GM12878 (cell line): ENCODE measurements around the gene SH3GL3. TPM values are rescaled to one million over a fixed set of nuclear protein-coding genes. Genes with fewer than 3 reads are reported as not detected.

Experiments
- ATAC-seq: fragments of 200-7000 bp; cut with Tn5 transposase; 3 replicates; pipeline ENCODE4 v1.9.1; 2020; ENCODE audit warnings: mild to moderate bottlenecking, moderate library complexity
- BruUV-seq: library from RNA; stranded (reverse); fragments of 400-500 nt; replicated peaks from 2 replicates; lab custom pipeline; 2021; lab: Mats Ljungman, UMichigan
- CTCF ChIA-PET: fragments of 300-600 bp; sonication (Branson Sonifier 250); formaldehyde crosslinking; extraction: SDS; loops from one replicate; lab custom pipeline; 2021; ENCODE audit warnings: inconsistent platforms; lab: Yijun Ruan, JAX
- POLR2A ChIA-PET: fragments of 350-600 bp; formaldehyde crosslinking; extraction: SDS; loops from one replicate; lab custom pipeline; 2021; ENCODE audit warnings: inconsistent platforms; lab: Charles Lee
- RAD21 ChIA-PET: fragments of 300-600 bp; sonication (Branson Sonifier 250); formaldehyde crosslinking; loops from one replicate; lab custom pipeline; 2023; ENCODE audit warnings: antibody characterized with exemption; ENCODE audit not compliant: unreplicated experiment; lab: Charles Lee
- SMC1A ChIA-PET: fragments of 300-600 bp; sonication (Branson Sonifier 250); formaldehyde crosslinking; loops from one replicate; lab custom pipeline; 2023; ENCODE audit not compliant: unreplicated experiment, uncharacterized antibody; lab: Charles Lee
- DNase-seq: peaks from one replicate; pipeline ENCODE4 v3.0.0-alpha.2; 2011; ENCODE audit warnings: low read depth, low spot score
- FAIRE-seq: peaks from 3 replicates; lab custom pipeline; 2011; peaks lifted over from hg19 to GRCh38; lab: Jason Lieb, UNC
- H2AFZ ChIP-seq: 2 replicates; pipeline ENCODE4 v1.6.0; 2011; ENCODE audit warnings: low read depth, low read length, control low read depth; ENCODE audit not compliant: control insufficient read depth
- H3K27ac ChIP-seq: 2 replicates; pipeline ENCODE4 v1.5.1; 2011; ENCODE audit warnings: control low read depth; ENCODE audit not compliant: control insufficient read depth, insufficient read depth
- H3K27me3 ChIP-seq, 2 experiments: replicated peaks in 1 of 2; 2 replicates each; pipeline versions ENCODE4 v1.6.0 to v1.6.1; 2011; ENCODE audit warnings: low read length in 1 of 2; ENCODE audit not compliant: control insufficient read depth in 2 of 2, insufficient read depth in 2 of 2
- H3K36me3 ChIP-seq, 2 experiments: 2 replicates each; pipeline ENCODE4 v1.5.1; 2011; ENCODE audit warnings: low read length in 1 of 2; ENCODE audit not compliant: control insufficient read depth in 2 of 2, insufficient read depth in 2 of 2
- H3K4me1 ChIP-seq: 2 replicates; pipeline ENCODE4 v1.6.1; 2011; ENCODE audit warnings: mild to moderate bottlenecking, low read length, moderate library complexity, mixed read lengths; ENCODE audit not compliant: control insufficient read depth, insufficient read depth
- H3K4me2 ChIP-seq: 2 replicates; pipeline ENCODE4 v1.6.0; 2011; ENCODE audit warnings: control low read depth; ENCODE audit not compliant: control insufficient read depth, insufficient read depth
- H3K4me3 ChIP-seq: fragments of 200-600 bp; sonication (generic); 2 replicates; pipeline ENCODE4 v1.5.1; 2016
- H3K79me2 ChIP-seq: 2 replicates; pipeline ENCODE4 v1.6.0; 2011; ENCODE audit warnings: low read length; ENCODE audit not compliant: control insufficient read depth, insufficient read depth
- H3K9ac ChIP-seq: 2 replicates; pipeline ENCODE4 v1.8.0; 2011; ENCODE audit warnings: low read length, control low read depth, mixed read lengths; ENCODE audit not compliant: control insufficient read depth, insufficient read depth
- H3K9me3 ChIP-seq: replicated peaks from 3 replicates; pipeline ENCODE4 v1.5.1; 2011; ENCODE audit warnings: mild to moderate bottlenecking, low read length; ENCODE audit not compliant: control insufficient read depth, insufficient read depth
- H4K20me1 ChIP-seq: 2 replicates; pipeline ENCODE4 v1.6.0; 2011; ENCODE audit not compliant: control insufficient read depth, insufficient read depth
- ATF2 ChIP-seq: IDR thresholded peaks from 2 replicates; pipeline ENCODE4 v1.6.1; 2012; ENCODE audit warnings: low read length, inconsistent platforms
- CBX5 ChIP-seq: sonication (generic); IDR thresholded peaks from 2 replicates; pipeline ENCODE4 v1.6.1; 2016; ENCODE audit warnings: low read depth, moderate library complexity, mild to moderate bottlenecking, inconsistent platforms
- CHD1 ChIP-seq: IDR thresholded peaks from 2 replicates; pipeline ENCODE4 v1.6.1; 2012; ENCODE audit warnings: low read depth, low read length, improper control_type of control experiment
- CUX1 ChIP-seq: IDR thresholded peaks from 2 replicates; pipeline ENCODE4 v1.6.1; 2012; ENCODE audit warnings: improper control_type of control experiment, low read depth, low read length; ENCODE audit not compliant: insufficient replicate concordance
- IRF3 ChIP-seq: fragments of 450-650 bp; IDR thresholded peaks from 2 replicates; pipeline ENCODE4 v1.6.1; 2014; ENCODE audit warnings: mild to moderate bottlenecking
- NFIC ChIP-seq: IDR thresholded peaks from 2 replicates; pipeline ENCODE4 v1.6.1; 2012; ENCODE audit warnings: low read depth, mild to moderate bottlenecking, inconsistent platforms, low read length, moderate library complexity
- RUNX3 ChIP-seq: IDR thresholded peaks from 2 replicates; pipeline ENCODE4 v1.6.1; 2012; ENCODE audit warnings: low read length, inconsistent platforms
- SIN3A ChIP-seq: IDR thresholded peaks from 2 replicates; pipeline ENCODE4 v1.6.1; 2012; ENCODE audit warnings: low read depth, low read length, improper control_type of control experiment
- SMC3 ChIP-seq: IDR thresholded peaks from 2 replicates; pipeline ENCODE4 v1.6.1; 2011; ENCODE audit warnings: low read length, improper control_type of control experiment, borderline replicate concordance
- SRF ChIP-seq, 2 experiments: IDR thresholded peaks; 2 replicates each; pipeline ENCODE4 v1.6.1; 2011; ENCODE audit warnings: low read depth in 2 of 2, low read length in 2 of 2, mild to moderate bottlenecking in 1 of 2, moderate library complexity in 1 of 2
- TCF3 ChIP-seq: IDR thresholded peaks from 2 replicates; pipeline ENCODE4 v1.6.1; 2012; ENCODE audit warnings: low read depth, mild to moderate bottlenecking, low read length, borderline replicate concordance; ENCODE audit not compliant: insufficient read depth
- TCF7 ChIP-seq: IDR thresholded peaks from 2 replicates; pipeline ENCODE4 v1.6.1; 2014; ENCODE audit warnings: antibody characterized with exemption, borderline replicate concordance
- WGBS: methylation state at CpG from one replicate; pipeline ENCODE4 v1.1.6; 2016; ENCODE audit warnings: low lambda C conversion rate; ENCODE audit not compliant: insufficient replicate concordance, insufficient coverage; ENCODE audit errors: missing lambda C conversion rate; 5-methylcytosine and 5-hydroxymethylcytosine counted together
- in situ Hi-C: fragments of 300-500 bp; cut with MboI; formaldehyde crosslinking; loops from 9 replicates; pipeline ENCODE4 v1.14.3; 2018; ENCODE audit warnings: mixed read lengths
- intact Hi-C: fragments of 100-400 bp; cut with micrococcal nuclease; formaldehyde crosslinking; loops from one replicate; pipeline ENCODE4 v1.14.2; 2022; ENCODE audit not compliant: unreplicated experiment
- polyA plus RNA-seq, 11 experiments: library from polyadenylated mRNA; depleted of rRNA in 4 of 11; unstranded in 6 of 11; stranded (reverse) in 5 of 11; fragments of >200 nt; fragmentation: Nextera tagmentation in 4 of 11; fragmentation: Illumina TruSeq in 1 of 11; extraction: Ambion mirVana in 4 of 11; extraction: Trizol in 1 of 11; gene quantifications; 1 replicate in 1 of 11; 2 replicates in 10 of 11; pipeline versions ENCODE4 v1.2.1 to v1.2.3, GENCODE V29; 2011 to 2016; ENCODE audit warnings: inconsistent platforms in 2 of 11, missing spikeins in 2 of 11, low read depth in 1 of 11
- total RNA-seq, 4 experiments: library from RNA; depleted of rRNA in 3 of 4; stranded (reverse); fragments of >200 nt in 3 of 4; fragmentation: Illumina TruSeq in 1 of 4; extraction: Trizol in 1 of 4; gene quantifications; 2 replicates each; pipeline versions ENCODE4 v1.2.1 to v1.2.3, GENCODE V29; 2013 to 2021
- TF ChIP-seq, protein P1 (sequence below): fragments of 450-650 bp; IDR thresholded peaks from 2 replicates; pipeline ENCODE4 v1.6.1; 2017; ENCODE audit warnings: mild to moderate bottlenecking

Gene SH3GL3
- total and polyA plus RNA-seq, 10 of the 15 experiments (the other 5 are each of a cell fraction or from before 2014, with no cell fraction given), result not detected

- no peak for TF ChIP-seq CHD1
- no peak for TF ChIP-seq SMC3
- no peak for TF ChIP-seq IRF3
Measured at GRCh38 chr15:83404121-83404520, 43.0 kb upstream of the SH3GL3 start (continued).

DNA sequence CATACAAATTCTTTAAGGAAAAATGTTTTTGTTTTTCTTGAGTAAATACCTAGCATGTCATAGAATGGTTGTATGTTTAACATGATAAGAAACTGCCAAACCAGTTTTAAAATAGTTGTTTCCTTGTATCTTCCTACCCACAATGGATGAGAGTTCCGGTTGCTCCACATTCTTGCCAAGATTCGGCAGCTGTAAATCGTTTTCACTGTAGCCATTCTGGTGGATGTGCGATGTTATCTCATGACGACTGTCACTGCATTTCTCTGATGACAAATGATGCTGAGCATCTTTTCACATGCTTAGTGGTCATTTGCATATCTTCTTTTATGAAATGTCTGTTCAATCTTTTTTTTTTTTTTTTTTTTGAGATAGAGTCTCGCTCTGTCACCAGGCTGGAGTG, 36.6 kb upstream of the SH3GL3 start:
- DNase-seq (no peak), ATAC-seq (no peak), FAIRE-seq (no peak)
- WGBS, result 43% methylated on average over 5 of the region's 6 CpGs
- in situ Hi-C loops, result no loop called here
- no peak overlapping the region for H3K4me2 ChIP-seq
- H3K27me3 ChIP-seq, result no peaks in the 10 kb centered on the region
- H3K4me1 ChIP-seq, result peaks cover 4% of the 10 kb centered on the region; the same call in 1 of the 2 replicates
- ChIA-PET RAD21 (no interaction called here), CTCF (no interaction called here), SMC1A (no interaction called here), POLR2A (no interaction called here)
- H3K4me3 ChIP-seq, result no peak overlapping the region
- H3K36me3 ChIP-seq, result no peaks in the 10 kb centered on the region
- H3K9ac ChIP-seq, result no peak overlapping the region
- H2AFZ ChIP-seq, result no peak overlapping the region
- no peaks in the 10 kb centered on the region for H4K20me1 ChIP-seq
- no peak overlapping the region for H3K27ac ChIP-seq
- BruUV-seq, result no TSS peak
- H3K79me2 ChIP-seq, result no peaks in the 10 kb centered on the region
- intact Hi-C loops, result no loop called here
- no peaks in the 10 kb centered on the region for H3K9me3 ChIP-seq
- no peak for TF ChIP-seq TCF7
- TF ChIP-seq NFIC, result no peak
- TF ChIP-seq CUX1, result no peak
- TF ChIP-seq, protein P1, sequence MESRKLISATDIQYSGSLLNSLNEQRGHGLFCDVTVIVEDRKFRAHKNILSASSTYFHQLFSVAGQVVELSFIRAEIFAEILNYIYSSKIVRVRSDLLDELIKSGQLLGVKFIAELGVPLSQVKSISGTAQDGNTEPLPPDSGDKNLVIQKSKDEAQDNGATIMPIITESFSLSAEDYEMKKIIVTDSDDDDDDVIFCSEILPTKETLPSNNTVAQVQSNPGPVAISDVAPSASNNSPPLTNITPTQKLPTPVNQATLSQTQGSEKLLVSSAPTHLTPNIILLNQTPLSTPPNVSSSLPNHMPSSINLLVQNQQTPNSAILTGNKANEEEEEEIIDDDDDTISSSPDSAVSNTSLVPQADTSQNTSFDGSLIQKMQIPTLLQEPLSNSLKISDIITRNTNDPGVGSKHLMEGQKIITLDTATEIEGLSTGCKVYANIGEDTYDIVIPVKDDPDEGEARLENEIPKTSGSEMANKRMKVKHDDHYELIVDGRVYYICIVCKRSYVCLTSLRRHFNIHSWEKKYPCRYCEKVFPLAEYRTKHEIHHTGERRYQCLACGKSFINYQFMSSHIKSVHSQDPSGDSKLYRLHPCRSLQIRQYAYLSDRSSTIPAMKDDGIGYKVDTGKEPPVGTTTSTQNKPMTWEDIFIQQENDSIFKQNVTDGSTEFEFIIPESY, result no peak
- TF ChIP-seq SRF (IDR thresholded peaks at IDR 0.05; ENCODE audit: low read depth in 2 of 2, low read length in 2 of 2), result no peak
- no peak for TF ChIP-seq SIN3A
- no peak for TF ChIP-seq ATF2
- no peak for TF ChIP-seq RUNX3
- no peak for TF ChIP-seq CBX5
- TF ChIP-seq TCF3, result no peak
